Astrocyte of the cerebellum (primary cell): ENCODE results near the gene RNASEH2B.

Experiments
- DNase-seq: peaks from one replicate; pipeline ENCODE4 v3.0.0-alpha.2; 2011; ENCODE audit warnings: low read depth
- H3K4me3 ChIP-seq: 2 replicates; pipeline ENCODE4 v1.5.1; 2011; ENCODE audit warnings: mild to moderate bottlenecking, low read depth, low read length, moderate library complexity
- in situ Hi-C: cut with HindIII; loops from 2 replicates; pipeline ENCODE4 v1.10.0; 2017; ENCODE audit warnings: low sequenced_read_pairs
- TF ChIP-seq, protein P1 (sequence below): IDR thresholded peaks from 2 replicates; pipeline ENCODE4 v1.5.1; 2012; ENCODE audit warnings: low read length, low read depth, moderate library complexity, mild to moderate bottlenecking; ENCODE audit errors: missing control alignments

Gene RNASEH2B

DNA sequence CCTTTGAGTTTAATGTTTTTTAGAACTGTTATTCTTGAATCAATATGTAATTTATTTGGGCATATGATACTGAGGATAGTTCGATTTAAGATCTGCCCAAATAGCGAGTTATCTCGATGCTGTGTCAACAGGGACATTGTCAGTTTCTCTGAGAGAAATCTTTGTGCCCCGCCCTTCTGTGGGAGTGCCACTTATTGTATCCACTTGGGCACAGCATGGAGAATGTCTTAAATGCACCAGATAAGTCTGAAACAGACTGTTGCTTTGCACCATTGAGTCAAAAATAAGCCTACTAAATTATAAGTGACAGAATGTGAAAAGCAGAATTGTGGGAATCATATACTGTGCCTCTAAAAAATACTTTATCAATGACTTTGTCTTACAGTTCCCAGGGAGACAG is 45.6 kb downstream of the RNASEH2B start:
- no peak for DNase-seq
- in situ Hi-C loops: no loop called here
- H3K4me3 ChIP-seq: no peak overlapping the region
- TF ChIP-seq, protein P1, sequence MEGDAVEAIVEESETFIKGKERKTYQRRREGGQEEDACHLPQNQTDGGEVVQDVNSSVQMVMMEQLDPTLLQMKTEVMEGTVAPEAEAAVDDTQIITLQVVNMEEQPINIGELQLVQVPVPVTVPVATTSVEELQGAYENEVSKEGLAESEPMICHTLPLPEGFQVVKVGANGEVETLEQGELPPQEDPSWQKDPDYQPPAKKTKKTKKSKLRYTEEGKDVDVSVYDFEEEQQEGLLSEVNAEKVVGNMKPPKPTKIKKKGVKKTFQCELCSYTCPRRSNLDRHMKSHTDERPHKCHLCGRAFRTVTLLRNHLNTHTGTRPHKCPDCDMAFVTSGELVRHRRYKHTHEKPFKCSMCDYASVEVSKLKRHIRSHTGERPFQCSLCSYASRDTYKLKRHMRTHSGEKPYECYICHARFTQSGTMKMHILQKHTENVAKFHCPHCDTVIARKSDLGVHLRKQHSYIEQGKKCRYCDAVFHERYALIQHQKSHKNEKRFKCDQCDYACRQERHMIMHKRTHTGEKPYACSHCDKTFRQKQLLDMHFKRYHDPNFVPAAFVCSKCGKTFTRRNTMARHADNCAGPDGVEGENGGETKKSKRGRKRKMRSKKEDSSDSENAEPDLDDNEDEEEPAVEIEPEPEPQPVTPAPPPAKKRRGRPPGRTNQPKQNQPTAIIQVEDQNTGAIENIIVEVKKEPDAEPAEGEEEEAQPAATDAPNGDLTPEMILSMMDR: no peak

DNA sequence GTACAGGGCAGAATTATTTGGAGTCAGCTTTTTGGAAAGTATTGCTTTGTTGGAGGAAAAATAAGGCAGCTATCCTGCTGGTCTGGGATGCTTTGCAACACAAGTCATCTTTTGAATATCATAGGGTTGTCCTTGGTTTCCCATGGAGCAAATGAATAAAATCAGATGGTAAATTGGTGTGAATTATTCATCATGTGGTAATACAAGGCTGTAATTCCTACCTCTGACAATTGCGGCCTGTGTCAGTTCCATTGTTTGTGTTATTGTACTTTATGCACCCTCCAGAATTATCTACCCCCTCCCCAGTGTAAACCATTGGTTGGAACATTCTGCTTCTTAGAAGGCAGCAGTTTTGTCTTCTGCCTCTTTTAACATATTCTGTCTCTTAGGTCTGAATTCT is 46.2 kb downstream of the RNASEH2B start:
- TF ChIP-seq, protein P1: no peak
- H3K4me3 ChIP-seq: no peak overlapping the region
- DNase-seq: no peak
- in situ Hi-C loops: no loop called here

DNA sequence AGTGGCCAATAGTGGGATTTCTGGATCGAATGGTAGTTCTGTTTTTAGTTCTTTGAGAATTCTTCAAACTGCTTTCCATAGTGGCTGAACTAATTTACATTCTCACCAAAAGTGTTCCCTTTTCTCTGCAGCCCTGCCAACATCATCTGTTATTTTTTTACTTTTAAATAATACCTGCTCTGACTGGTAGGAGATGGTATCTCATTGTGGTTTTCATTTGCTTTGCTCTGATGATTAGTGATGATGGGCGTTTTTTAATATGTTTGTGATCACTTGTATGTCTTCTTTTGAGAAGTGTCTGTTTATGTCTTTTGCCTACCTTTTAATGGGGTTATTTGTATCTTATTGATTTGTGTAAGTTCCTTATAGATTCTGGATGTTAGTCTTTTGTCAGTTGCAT is 48.0 kb downstream of the RNASEH2B start:
- no peak overlapping the region for H3K4me3 ChIP-seq

DNA sequence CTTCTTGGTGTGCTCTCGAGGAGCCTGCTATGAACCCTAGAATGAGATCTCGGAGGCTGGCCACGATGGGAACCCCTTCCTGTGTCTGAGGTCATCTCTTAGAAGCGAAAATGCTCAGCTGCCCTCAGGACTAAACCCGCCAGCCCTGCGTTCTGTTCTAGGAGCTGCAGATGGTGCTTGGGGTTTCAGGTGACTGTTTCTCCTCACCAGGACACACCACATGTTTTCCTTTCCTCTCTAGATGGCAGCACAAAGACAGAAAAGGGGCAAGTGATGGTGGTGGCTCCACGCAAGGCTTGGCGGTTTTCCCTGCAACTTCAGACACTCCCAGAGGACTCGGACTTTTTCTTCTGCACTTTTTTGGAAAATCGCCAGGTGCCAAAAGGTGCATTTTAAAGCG is 60.1 kb downstream of the RNASEH2B start:
- in situ Hi-C loops: no loop called here
- no peak for DNase-seq
- H3K4me3 ChIP-seq: no peak overlapping the region
- TF ChIP-seq, protein P1: peak; percentile 23

More for the DNA sequence above, 48.0 kb downstream of the RNASEH2B start:
- DNase-seq: no peak
- in situ Hi-C loops: no loop called here
- TF ChIP-seq, protein P1: no peak

DNA sequence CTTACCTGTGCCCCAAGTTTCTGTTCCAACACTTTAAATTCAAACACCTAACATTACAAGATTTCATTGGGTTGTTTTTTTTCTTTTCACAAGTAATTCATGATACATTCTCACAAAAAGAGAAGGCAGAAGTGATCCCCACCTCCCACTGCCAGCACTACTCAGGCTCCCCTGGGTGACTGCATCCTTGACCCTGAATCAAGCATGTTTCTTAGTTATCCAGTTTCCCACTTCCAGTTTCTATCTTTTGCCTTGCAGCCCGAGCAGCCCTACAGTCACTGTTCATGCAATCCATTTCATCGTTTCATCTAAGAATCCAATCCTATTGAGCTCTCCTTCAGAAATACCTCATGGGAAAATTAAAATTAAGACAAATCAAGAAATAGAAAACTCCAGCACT is 61.4 kb downstream of the RNASEH2B start:
- H3K4me3 ChIP-seq: no peak overlapping the region
- DNase-seq: no peak
- TF ChIP-seq, protein P1: no peak
- in situ Hi-C loops: no loop called here

DNA sequence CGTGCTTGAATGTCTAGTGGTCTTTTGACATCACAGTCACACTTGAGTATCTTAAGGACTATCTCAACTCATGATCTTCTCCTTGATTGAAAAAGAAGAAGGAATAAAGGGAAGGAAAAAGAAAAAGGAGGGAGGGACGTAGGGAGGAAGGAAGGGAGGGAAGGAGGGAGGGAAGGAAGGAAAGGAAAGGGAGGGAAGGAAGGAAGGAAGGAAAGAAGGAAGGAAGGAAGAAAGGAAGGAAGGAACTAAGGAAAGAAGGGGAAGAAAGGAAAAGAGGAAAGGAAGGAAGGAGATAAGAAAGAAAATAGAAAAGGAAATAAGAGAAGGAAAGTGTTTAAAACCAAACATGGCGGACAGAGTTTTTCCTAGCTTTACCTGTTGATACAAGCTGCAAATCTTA is 64.7 kb downstream of the RNASEH2B start:
- no peak for DNase-seq
- in situ Hi-C loops: no loop called here
- no peak overlapping the region for H3K4me3 ChIP-seq

More for the DNA sequence above, 64.7 kb downstream of the RNASEH2B start:
- TF ChIP-seq, protein P1: no peak
